NCI-H187 treated with DMSO at 0.1 percent for 48 hours (cell line): ENCODE results near the gene SNX4.
"Not testable (repeated sequence)": the region's sequence is repeated elsewhere in the genome, so short reads cannot be mapped to it uniquely, and the experiment has no call there.

ENCODE experiments used
- DNase-seq: peaks from one replicate; lab custom pipeline; 2025; lab: John Stamatoyannopoulos, UW

The SNX4 gene

DNA sequence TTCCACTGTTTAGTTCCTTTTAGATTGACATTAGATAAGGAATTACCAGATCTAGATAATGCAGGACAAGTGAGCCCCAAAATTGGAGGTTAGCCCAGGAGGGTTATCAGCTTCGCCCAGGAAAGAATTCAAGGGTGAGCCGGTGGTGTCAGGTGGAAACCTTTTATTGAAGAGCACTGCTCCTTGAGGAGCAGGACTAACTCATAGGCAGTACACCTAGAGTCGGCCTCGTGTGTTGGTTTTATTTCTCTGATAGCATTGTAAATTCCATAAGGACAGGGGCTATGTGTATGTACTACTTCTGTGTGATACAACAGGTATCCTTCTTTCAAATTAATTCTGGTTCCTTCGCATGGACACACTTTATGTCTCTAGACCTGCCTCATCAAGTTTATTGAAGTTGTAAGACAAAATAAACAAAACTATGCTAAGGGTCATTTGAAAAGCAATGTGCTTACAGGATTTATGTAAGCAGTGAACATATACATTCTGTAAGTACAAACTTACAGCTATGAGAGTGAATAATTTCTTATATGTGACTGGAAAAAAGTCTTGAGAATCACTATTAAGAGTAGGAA lies 57.2 kb downstream of the SNX4 start:
- DNase-seq, result no peak

DNA sequence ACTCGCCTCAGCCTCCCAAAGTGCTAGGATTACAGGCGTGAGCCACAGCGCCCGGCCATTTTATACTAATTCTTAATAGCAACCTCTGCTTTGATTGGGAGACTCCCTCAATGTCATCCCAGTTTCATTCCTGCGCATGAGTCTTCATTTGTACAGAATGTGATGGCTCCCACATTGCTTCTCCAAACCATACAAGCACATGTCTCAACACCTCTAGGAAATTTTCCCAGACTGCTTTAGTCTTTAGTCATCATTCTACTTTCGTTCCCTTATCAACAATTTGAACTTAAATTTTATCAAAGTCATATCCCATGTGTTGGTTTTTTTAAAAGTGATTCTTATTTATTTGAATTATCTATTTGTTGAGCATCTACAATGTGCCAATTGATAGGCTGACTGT lies 58.1 kb downstream of the SNX4 start:
- DNase-seq, result no peak

DNA sequence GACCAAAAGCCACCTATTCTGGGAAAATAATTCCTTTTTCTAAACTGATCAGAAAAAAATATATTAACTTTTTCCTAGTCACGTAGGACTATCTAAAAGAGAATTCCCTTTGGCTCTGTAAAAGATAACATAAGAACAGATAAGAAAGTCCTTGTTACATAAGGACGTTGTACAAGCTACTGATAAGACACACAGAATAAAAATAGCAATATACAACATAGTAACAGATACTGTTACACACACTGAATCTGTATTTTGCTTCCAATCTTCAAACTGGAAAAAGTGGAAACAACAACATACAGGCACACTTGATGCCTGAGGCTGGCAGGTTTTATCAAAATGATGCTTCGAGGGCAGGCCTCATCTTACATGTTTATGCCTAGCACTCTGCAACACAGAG lies 59.8 kb downstream of the SNX4 start:
- no peak for DNase-seq

DNA sequence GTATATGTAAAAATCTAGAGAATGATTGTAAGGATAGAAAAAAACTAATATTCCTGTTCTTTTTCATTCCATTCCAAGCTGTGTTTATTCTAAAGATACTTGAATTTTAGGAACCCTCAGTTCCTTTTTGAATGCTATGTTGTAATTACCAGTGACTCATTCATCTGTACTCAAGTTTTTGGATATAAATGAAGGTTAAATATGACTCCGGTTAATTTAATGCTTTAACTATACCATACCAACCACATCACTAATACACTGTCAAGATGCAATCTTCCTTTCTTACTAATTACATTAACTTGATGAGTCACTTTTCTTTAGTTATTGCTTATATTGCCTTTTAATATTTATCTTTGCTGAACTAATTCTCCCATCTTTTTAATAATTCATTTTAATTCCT lies 76.1 kb downstream of the SNX4 start:
- DNase-seq, result no peak

DNA sequence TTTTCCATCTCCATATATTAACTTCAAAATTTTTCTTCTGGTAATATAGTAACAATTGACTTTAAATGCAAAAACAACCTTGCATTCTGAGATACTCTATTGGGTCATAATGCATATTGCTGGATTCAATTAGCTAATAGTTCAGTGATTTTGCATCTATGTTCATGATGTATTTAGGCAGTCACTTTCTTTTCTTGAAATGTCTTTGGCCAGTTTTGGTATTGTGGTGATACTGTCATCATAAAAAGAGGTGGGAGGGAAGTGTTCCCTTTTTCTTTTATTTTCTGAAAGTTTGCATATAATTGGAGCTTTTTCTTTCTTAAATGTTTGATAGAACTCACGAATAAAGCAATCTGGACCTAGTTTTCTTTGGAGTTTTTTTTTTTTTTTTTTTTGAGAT lies 77.5 kb downstream of the SNX4 start:
- no peak for DNase-seq

DNA sequence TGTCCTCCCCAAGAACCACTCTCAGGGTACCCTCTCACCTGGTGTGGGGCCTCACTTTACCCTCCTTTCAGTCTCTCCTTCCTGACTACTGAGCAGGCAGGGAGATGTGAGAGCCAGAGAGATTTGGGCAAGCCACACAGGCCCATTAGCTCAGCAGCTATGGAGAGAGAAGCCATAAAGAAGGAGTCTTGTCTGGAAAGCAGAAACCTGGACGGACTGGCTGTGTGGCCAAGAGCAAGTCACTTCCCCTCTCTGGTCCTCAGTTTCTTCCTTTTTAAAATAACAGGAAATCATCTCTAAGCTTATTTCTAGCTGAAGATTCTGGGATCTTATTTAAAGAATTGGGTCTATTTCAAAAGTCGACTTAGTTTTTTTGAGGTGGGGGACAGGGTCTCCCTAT lies 79.0 kb downstream of the SNX4 start:
- no peak for DNase-seq

DNA sequence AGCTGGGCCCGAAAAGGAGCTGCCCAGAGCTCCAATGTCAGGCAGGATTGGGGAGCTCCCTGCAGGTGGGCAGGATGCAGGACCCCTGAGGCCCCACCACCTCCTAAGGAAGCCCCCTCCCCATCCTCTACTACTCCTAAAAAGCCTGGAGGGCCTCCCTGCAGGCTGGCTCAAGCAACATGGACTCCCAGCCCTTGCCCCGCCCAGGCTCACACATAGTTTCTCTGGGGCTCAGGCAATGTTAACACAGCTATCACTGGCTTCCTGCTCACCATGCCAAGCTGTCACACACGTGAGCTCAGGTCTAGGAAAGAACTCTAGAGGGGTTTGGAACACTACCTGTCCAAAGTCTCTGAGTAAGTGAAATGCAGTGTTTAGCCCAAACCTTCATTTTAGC lies 79.4 kb downstream of the SNX4 start:
- no peak for DNase-seq

DNA sequence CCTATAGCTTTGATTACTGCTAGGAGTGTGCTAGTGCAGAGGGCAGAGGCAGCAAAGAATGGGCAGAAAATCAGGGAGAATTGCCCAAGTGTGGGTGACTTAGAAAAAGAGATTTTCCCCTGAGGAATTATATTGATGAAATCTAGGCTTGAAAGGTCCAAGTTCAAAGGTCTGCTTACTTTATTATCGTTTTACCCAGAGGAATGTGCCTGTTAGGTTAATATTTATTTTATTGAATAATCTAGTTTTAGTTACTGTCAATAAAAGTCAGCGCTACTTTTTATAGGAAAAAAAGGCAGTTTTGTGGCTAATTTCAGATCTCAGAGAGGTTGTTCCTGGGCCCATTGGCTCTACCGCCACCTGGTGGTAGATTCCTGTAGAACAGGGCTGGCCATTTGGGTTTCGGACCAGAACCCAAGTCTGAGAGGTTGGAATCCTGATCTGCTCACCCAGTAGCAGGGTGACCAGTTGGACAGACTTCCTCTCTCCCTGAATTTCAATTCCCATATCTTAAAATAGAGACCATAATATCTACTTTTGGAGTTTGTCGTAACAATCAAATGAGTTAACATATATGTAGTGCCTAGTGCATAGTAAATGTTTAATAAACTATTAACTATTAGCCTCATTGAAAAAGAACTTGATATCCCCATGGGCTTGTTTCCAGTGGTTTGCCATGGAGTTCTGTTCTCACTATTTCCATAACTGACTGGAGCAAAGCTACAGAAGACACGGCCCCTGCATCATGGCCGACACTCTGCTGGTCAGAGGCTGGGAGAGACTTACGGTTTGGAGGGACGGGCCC lies 82.2 kb downstream of the SNX4 start:
- no peak for DNase-seq

DNA sequence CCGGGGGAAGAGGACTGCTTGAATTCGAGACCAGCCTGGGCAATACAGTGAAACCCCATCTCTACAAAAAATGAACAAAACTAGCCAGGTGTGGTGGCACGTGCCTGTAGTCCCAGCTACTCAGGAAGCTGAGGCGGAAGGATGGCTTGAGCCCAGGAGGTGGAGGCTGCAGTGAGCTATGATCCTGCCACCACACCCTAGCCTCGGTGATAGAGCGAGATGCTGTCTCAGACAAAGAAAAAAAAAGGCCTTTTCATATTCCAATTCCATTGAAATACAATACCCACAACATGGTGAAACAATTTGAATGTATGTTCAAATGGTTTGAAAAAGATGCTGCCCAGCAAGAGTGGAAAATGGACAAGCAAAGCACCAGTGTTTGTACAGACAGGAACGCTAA lies 83.1 kb downstream of the SNX4 start:
- no peak for DNase-seq

DNA sequence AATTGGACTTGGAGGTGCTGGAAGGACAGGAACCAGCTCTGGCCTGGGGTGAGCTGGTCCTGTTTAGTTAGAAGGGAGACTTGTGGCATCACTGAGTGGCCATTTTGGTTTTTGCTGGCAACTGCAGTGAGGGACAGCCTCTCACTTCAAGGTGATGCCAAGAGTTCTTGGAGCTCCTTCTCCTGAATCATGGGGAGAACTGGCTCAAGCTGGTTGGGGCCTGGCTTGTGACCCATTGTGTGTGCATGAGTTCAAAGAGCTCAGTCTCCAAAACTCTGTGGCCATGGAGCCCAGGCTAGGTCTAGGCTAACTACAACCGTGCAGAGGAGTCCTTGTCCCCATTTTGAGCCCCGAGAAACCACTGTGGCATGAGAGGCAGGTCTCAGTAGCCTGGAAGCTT lies 84.8 kb downstream of the SNX4 start:
- DNase-seq, result no peak

DNA sequence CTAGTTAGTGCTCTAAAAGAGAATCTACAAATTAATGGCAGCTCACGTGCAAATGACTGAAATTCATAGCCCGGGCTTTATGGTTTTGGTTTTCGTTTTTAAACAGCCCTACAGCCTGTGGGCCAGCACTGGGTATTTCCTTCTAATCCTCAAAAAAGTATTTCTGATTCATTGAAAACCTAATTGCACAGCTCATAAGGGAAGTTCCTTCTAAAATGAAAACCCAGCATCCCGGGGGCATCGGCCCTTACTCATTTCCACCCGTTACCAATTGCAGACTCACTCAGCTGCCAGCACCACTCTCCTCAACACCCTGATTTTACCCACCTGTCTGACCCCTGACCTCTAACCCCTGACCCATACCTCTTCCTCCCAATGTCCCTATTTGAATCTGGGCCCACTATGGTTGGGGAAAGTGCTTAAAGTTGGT lies 85.4 kb downstream of the SNX4 start:
- DNase-seq, result no peak

DNA sequence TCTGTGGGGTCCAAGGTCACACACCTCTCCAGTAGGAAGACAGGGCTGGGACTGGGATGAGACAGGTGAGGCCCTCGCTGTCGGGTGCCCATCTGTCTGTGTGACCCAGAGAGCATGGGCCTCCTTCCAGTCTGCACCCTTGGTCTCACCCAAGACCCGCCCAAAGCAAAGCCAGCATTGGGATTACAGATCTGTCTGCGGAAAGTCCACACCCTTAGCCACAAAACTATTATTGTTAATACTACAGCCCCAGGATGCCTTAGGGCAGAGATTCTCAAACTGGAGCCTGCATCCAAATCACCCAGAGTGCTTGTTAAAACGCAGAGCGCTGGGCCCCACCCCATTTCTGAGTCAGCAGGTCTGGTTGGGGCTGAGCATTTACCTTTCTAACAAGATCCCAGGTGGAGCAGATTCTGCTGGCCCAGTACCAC lies 86.4 kb downstream of the SNX4 start:
- DNase-seq, result no peak

DNA sequence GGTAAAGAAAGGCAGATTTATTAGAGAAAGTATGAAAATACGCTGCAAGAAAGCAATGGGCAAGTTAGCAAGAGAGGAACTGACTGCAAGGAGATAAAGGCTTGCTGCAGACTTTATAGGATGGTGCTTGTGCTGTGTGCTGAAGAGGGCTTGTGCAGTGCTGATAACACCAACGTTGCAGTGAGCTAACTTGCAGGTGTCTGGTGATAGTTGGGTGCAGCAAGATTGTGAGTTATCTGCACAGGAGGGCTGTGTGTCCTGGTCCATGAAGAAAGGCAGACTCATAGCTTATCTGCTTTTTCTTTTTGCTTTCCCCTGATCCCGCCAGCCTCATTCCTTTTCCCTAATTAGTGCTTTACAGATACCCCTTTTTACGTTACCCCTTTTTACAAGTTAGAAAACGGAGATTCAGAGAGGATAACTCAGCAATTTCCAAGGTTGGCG lies 86.9 kb downstream of the SNX4 start:
- DNase-seq, result no peak

DNA sequence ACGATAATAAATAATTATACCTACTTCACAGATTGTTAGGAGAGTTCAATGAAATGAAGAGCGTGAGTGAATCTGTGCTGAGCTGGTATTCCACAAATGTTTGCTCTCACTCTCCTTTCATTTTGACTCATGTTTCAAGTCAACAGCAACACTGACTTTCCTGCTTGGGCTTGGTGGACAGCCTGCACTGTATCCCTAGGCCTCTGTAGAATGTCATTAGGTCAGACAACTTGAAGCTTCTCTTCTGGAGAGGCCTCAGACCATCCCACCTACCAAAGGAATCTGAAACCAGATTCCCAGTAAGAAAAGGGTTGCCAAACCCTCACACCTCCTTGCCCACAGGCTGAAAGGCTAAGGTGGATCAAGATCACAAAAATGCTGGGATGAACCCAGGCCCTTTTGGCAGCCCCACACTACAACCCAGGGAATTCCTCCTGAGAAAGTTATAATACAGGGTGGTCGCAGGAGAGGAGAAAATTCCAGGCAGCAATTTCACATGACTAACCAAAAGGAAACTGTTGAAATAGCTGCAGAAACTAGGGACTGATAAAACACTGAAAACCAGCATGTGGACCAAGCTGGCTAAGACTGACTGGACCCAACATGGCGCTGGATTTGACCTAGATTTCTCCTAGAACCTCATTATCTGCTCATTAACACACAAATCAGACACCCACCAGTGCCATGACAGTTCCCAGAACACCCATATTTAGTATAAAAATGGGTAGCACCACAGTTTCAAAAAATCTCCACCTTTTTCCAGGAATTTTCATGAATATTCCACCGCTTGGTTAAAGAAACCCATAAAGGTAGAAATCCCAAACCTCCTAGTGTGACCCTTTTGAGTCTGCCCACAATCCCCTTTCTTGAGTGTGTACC lies 87.9 kb downstream of the SNX4 start:
- no peak for DNase-seq

DNA sequence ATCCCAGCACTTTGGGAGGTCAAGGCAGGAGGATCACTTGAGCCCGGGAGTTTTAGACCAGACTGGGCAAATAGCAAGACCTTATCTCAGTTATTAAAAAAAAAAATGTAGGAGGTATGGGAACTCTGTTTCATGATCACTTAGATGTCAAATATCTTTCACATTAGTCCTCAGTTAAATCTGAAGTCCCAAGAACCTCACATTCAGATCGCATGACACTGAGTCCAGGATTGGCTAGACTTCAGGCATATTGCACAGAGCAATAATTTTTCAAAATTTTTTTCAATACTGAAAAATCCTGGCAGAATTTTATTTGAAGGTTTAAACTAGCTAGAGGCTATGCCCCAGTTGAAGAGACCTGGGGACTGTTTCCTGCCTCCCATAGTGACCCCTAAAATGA lies 88.6 kb downstream of the SNX4 start:
- no peak for DNase-seq

DNA sequence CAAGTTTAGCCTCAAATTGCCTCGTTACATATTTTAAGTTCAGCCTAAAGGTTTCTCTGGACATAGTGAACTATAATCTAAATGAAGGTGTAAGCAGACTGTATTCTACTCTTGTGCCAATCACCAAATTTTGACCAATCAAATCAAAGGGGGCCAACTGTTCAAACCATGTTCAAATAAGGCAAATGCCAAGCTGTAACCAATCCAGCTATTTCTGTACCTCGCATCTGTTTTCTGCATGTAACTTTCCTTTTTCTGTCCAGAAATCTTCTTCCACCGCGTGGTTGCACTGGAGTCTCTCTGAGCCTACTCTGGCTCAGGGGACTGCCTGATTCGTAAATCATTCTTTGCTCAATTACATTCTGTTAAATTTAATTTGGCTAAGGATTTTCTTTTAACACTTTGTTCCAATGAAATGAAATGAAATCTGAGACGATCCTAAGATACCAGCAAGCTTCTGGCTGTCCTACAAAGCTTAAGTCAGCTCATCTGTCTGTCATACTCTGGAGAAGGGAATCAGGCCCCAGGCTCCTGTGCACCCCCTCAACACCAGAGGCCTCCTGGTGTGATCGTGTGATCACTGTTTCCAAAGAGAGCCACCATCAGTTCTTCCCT lies 91.7 kb downstream of the SNX4 start:
- no peak for DNase-seq

DNA sequence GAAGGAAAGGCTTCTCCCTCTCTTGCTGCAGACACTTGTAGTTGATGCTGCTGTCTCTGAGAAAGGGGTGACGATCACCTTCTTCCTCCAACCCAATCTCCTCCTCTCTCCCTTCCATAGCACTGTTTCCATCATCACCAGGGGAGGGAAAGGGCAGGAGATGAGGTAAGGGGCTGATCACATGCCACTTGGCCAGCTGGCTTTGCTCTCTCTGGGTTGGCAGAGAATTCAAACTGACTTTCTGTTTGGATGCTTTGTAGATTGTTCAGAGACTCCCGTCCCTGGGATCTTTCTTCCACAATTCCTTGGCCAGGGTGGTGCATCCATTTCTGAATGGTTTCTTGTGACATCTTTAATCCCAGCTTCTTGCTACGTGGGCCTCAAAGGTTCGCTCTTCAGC lies 101.7 kb downstream of the SNX4 start:
- DNase-seq, result no peak

DNA sequence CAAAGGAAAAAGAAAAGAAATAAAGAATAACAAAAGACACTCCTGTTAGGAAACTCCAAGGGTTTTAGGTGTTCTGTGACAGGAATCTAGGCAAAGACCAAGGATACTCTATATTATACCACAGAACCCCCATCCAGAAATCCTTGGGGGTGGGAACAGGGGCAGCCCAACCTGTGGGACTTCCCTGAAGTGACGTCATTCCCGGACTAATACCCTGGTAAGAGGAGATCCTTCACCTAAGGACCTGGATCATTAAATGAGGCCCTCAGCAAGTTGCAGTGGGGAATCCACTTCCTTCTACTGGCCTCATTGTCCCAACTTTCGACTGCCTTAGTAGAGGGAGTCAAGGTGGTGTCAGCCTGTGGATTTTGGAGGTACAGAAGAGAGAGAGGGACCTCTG lies 103.8 kb downstream of the SNX4 start:
- DNase-seq, result no peak

DNA sequence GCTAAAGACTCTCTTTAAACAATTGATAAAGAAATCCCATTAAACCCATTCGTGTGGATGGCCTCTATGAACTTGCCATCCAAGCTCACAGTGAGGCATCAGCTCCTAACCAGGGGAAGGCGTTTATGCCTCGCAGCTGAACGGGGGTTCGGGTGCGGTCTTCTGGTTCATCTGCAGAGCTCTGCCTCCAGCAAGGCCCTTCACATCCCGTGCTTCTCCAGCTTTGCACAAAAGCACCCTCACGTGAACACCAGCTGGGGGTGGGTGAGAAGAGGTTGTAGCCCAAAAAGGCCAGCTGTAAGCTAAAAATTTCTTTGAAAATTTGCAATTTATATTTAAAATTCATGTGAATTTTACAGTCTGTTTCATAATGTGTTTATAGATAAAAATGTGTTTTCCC lies 105.3 kb downstream of the SNX4 start:
- no peak for DNase-seq

DNA sequence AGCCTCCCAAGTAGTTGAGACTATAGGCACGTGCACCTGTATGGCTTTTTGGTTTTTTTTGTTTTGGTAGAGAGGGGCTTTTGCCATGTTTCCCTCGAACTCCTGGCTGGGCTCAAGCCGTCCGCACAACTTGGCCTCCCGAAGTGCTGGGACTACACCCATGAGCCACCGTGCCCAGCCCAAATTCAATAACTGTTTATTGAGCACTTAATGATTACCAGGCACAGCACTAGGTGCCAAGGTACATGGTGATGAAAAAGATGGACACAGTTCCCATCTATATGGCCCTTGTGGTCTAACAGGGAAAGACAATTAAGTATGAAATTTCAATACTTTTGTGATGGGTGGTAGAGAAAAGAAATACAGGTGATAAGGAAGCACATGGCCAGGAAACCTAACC lies 109.1 kb downstream of the SNX4 start:
- no peak for DNase-seq

DNA sequence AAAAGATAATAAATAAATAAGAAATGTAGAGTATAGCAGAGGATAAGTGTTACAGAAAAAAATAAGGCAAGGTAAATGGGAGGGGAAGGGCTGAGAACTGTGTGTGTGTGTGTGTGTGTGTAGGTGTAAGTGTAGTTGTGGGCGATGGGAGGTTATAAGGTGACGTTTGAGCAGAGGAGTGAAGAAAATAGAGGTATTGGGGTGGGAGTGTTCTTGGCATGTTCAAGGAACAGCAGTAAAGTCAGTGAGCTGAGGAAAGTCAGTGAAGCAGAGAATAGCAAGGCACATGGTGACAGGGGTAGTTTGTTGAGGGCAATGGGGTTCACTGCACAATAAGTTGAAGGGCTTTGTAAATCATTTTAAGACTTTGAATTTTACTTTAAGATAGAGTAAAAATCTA lies 113.9 kb downstream of the SNX4 start:
- DNase-seq, result no peak

DNA sequence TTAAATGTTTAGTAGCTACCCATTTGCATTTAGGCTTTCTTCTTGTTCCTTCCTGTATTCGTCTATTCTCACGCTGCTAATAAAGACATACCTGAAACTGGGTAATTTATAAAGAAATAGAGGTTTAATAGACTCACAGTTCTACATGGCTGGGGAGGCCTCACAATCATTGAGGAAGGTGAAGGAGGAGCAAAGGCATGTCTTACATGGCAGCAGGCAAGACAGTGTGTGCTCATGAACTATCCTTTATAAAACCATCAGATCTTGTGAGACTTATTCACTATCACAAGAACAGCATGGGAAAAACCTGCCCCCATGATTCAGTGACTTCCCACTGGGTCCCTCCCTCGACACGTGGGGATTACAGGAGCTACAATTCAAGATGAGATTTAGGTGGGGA lies 114.5 kb downstream of the SNX4 start:
- not testable (repeated sequence) for DNase-seq

DNA sequence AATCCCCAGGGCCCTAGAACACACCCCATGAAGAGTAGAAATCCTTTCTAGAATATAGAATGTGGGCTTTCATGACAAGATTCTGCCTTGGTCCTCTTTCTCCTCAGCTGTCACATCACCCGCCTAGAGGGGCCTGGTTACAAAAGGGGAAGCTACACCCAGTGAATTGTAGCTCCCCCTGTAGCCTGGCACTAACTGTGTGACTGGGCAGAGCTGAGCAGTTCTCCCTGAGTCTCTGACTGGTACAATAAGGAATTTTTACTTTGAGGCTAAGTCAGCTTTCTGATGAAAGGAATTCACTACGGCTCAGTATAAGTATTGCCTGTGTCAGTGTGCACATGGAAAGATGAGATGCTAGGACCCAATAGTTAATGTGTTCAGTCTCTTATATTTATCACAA lies 116.2 kb downstream of the SNX4 start:
- no peak for DNase-seq
